HepG2 (cell line): Measurements from ENCODE around the gene CFAP119. TPM values are rescaled to one million over a fixed set of nuclear protein-coding genes. Genes with fewer than 3 reads are reported as not detected.

Experiments
- ATAC-seq: fragments of 200-7000 bp; cut with Tn5 transposase; 3 replicates; pipeline ENCODE4 v1.9.1; 2020; ENCODE audit warnings: mild to moderate bottlenecking, moderate library complexity
- BruUV-seq: library from RNA; stranded (reverse); fragments of 400-500 nt; replicated peaks from 2 replicates; lab custom pipeline; 2021; lab: Mats Ljungman, UMichigan
- CTCF ChIA-PET: fragments of 300-600 bp; formaldehyde crosslinking; extraction: SDS; loops from one replicate; lab custom pipeline; 2021; ENCODE audit warnings: low total read pairs, inconsistent platforms, low intra/inter-chr PET ratio; lab: Yijun Ruan, JAX
- POLR2A ChIA-PET: fragments of 350-600 bp; sonication (Branson Sonifier 250); formaldehyde crosslinking; loops from one replicate; lab custom pipeline; 2020; ENCODE audit warnings: antibody characterized with exemption, inconsistent platforms; lab: Yijun Ruan, JAX
- DNase-seq: peaks from one replicate; pipeline ENCODE4 v3.0.0-alpha.2; 2015; ENCODE audit warnings: low spot score
- FAIRE-seq: peaks from 3 replicates; lab custom pipeline; 2011; peaks lifted over from hg19 to GRCh38; lab: Jason Lieb, UNC
- H2AFZ ChIP-seq: one replicate; pipeline ENCODE4 v1.6.1; 2011; ENCODE audit warnings: low read length, inconsistent platforms
- H3K27ac ChIP-seq: fragments of 300-600 bp; 3 replicates; pipeline ENCODE4 v1.8.0; 2011; ENCODE audit warnings: mixed run types, mild to moderate bottlenecking, mixed read lengths, low read length, inconsistent platforms; ENCODE audit not compliant: insufficient read depth; ENCODE audit errors: extremely low read length
- H3K27me3 ChIP-seq, 2 experiments: fragments of 200-600 bp in 1 of 2; 2 replicates in 1 of 2; 3 replicates in 1 of 2; pipeline versions ENCODE4 v1.6.0 to v1.8.0; 2011; ENCODE audit warnings: low read length in 2 of 2, mild to moderate bottlenecking in 2 of 2, moderate library complexity in 2 of 2, inconsistent platforms in 1 of 2; ENCODE audit not compliant: insufficient read depth in 2 of 2, control insufficient read depth in 1 of 2
- H3K36me3 ChIP-seq, 2 experiments: fragments of 200-600 bp in 1 of 2; replicated peaks in 1 of 2; 2 replicates in 1 of 2; 3 replicates in 1 of 2; pipeline versions ENCODE4 v1.5.1 to v1.8.0; 2011; ENCODE audit warnings: low read length in 2 of 2, inconsistent platforms in 1 of 2; ENCODE audit not compliant: insufficient read depth in 2 of 2, control insufficient read depth in 1 of 2
- H3K4me1 ChIP-seq: 2 replicates; pipeline ENCODE4 v1.5.1; 2012; ENCODE audit warnings: low read length, inconsistent platforms; ENCODE audit not compliant: insufficient read depth
- H3K4me2 ChIP-seq: 2 replicates; pipeline ENCODE4 v1.6.0; 2011; ENCODE audit warnings: low read depth, low read length, inconsistent platforms
- H3K4me3 ChIP-seq, 3 experiments: fragments of 200-600 bp in 1 of 3; sonication (generic), shearing (Covaris generic) in 1 of 3; replicated peaks in 1 of 3; 2 replicates each; pipeline ENCODE4 v1.5.1; 2011 to 2016; ENCODE audit warnings: low read length in 3 of 3, inconsistent platforms in 2 of 3, low read depth in 2 of 3, mild to moderate bottlenecking in 2 of 3, control low read depth in 1 of 3, mixed read lengths in 1 of 3; ENCODE audit not compliant: insufficient read depth in 1 of 3
- H3K79me2 ChIP-seq: one replicate; pipeline ENCODE4 v1.6.1; 2011; ENCODE audit warnings: low read length, inconsistent platforms; ENCODE audit not compliant: insufficient read depth
- H3K9ac ChIP-seq: 2 replicates; pipeline ENCODE4 v1.6.0; 2011; ENCODE audit warnings: mild to moderate bottlenecking, low read depth, low read length, inconsistent platforms; ENCODE audit not compliant: insufficient read depth
- H3K9me3 ChIP-seq: 2 replicates; pipeline ENCODE4 v1.5.1; 2012; ENCODE audit warnings: mild to moderate bottlenecking, low read length
- H4K20me1 ChIP-seq: 2 replicates; pipeline ENCODE4 v1.6.0; 2011; ENCODE audit warnings: inconsistent platforms, mild to moderate bottlenecking, low read length, moderate library complexity; ENCODE audit not compliant: insufficient read depth
- AGO2 ChIP-seq: fragments of 200-400 bp; formaldehyde crosslinking; optimal IDR thresholded peaks from 2 replicates; pipeline ENCODE3; 2017; ENCODE audit warnings: mild to moderate bottlenecking, low read depth, low read length, moderate library complexity
- BRCA1 ChIP-seq: sonication (generic); formaldehyde crosslinking; IDR thresholded peaks from 2 replicates; pipeline ENCODE4 v1.4.0; 2020; ENCODE audit warnings: missing genetic modification reagents
- ETV5 ChIP-seq: IDR thresholded peaks from 2 replicates; pipeline ENCODE4 v1.6.1; 2018; ENCODE audit warnings: missing biosample characterization, missing genetic modification reagents, inconsistent platforms, borderline replicate concordance
- FOSL2 ChIP-seq: sonication (generic); formaldehyde crosslinking; IDR thresholded peaks from 2 replicates; pipeline ENCODE4 v1.4.0; 2020; ENCODE audit warnings: missing genetic modification reagents
- HHEX ChIP-seq: IDR thresholded peaks from 2 replicates; pipeline ENCODE4 v1.6.1; 2016; ENCODE audit warnings: control low read depth
- KAT7 ChIP-seq: IDR thresholded peaks from 2 replicates; pipeline ENCODE4 v1.6.1; 2018; ENCODE audit warnings: borderline replicate concordance, missing compliant biosample characterization
- MTA1 ChIP-seq: sonication (generic); formaldehyde crosslinking; IDR thresholded peaks from 2 replicates; pipeline ENCODE4 v1.4.0; 2020; ENCODE audit warnings: missing genetic modification reagents, mild to moderate bottlenecking, borderline replicate concordance
- NFYB ChIP-seq: sonication (generic); formaldehyde crosslinking; IDR thresholded peaks from 2 replicates; pipeline ENCODE4 v1.4.0; 2020; ENCODE audit warnings: missing genetic modification reagents
- NKX3-1 ChIP-seq: sonication (generic); formaldehyde crosslinking; IDR thresholded peaks from 2 replicates; pipeline ENCODE4 v1.5.0; 2020; ENCODE audit warnings: missing genetic modification reagents
- PAF1 ChIP-seq: IDR thresholded peaks from 2 replicates; pipeline ENCODE4 v1.6.1; 2016; ENCODE audit warnings: missing genetic modification reagents, missing compliant biosample characterization
- TEAD2 ChIP-seq: sonication (generic); formaldehyde crosslinking; IDR thresholded peaks from 2 replicates; pipeline ENCODE4 v1.9.0; 2021; ENCODE audit warnings: missing genetic modification reagents
- U2AF2 ChIP-seq: fragments of 200-400 bp; formaldehyde crosslinking; IDR thresholded peaks from 2 replicates; pipeline ENCODE4 v1.6.1; 2017; ENCODE audit warnings: low read depth, mild to moderate bottlenecking, low read length
- ZBTB34 ChIP-seq: sonication (generic); formaldehyde crosslinking; IDR thresholded peaks from 2 replicates; pipeline ENCODE4 v1.8.0; 2022; ENCODE audit warnings: mild to moderate bottlenecking, missing genetic modification reagents
- ZBTB7B ChIP-seq: sonication (generic); formaldehyde crosslinking; IDR thresholded peaks from 2 replicates; pipeline ENCODE4 v1.4.0; 2020; ENCODE audit warnings: missing genetic modification reagents
- ZC3H13 ChIP-seq: sonication (generic); formaldehyde crosslinking; IDR thresholded peaks from 2 replicates; pipeline ENCODE4 v1.8.1; 2023; ENCODE audit warnings: mild to moderate bottlenecking, missing genetic modification reagents, moderate library complexity
- ZFY ChIP-seq: sonication (generic); formaldehyde crosslinking; IDR thresholded peaks from 2 replicates; pipeline ENCODE4 v1.4.0; 2020; ENCODE audit warnings: missing genetic modification reagents
- ZNF30 ChIP-seq: sonication (generic); formaldehyde crosslinking; IDR thresholded peaks from 2 replicates; pipeline ENCODE4 v1.5.0; 2020; ENCODE audit warnings: mild to moderate bottlenecking, missing genetic modification reagents
- ZNF543 ChIP-seq: sonication (generic); formaldehyde crosslinking; IDR thresholded peaks from 2 replicates; pipeline ENCODE4 v1.4.0; 2020; ENCODE audit warnings: mild to moderate bottlenecking, missing genetic modification reagents
- ZNF672 ChIP-seq: sonication (generic); formaldehyde crosslinking; IDR thresholded peaks from 2 replicates; pipeline ENCODE4 v1.8.1; 2022; ENCODE audit warnings: missing genetic modification reagents
- ZNF773 ChIP-seq: sonication (generic); formaldehyde crosslinking; IDR thresholded peaks from 2 replicates; pipeline ENCODE4 v1.4.0; 2020; ENCODE audit warnings: missing genetic modification reagents, borderline replicate concordance
- ZSCAN29 ChIP-seq: sonication (generic); formaldehyde crosslinking; conservative IDR thresholded peaks from 2 replicates; pipeline ENCODE4 v1.4.0; 2020; ENCODE audit warnings: mild to moderate bottlenecking, missing genetic modification reagents
- ZSCAN31 ChIP-seq: sonication (generic); formaldehyde crosslinking; IDR thresholded peaks from 2 replicates; pipeline ENCODE4 v1.5.0; 2020; ENCODE audit warnings: low read depth, mild to moderate bottlenecking, missing genetic modification reagents
- WGBS: methylation state at CpG from one replicate; pipeline ENCODE4 v1.1.6; 2017; ENCODE audit warnings: low lambda C conversion rate; 5-methylcytosine and 5-hydroxymethylcytosine counted together
- in situ Hi-C: cut with HindIII; loops from 2 replicates; pipeline ENCODE4 v1.10.0; 2017; ENCODE audit warnings: low pct_unique_long_range_greater_than_20kb; ENCODE audit not compliant: extremely low pct_ligation_motif_present
- intact Hi-C: fragments of 100-400 bp; cut with micrococcal nuclease; formaldehyde crosslinking; loops from one replicate; pipeline ENCODE4 v1.10.0; 2022; ENCODE audit not compliant: unreplicated experiment
- polyA plus RNA-seq, 8 experiments: library from polyadenylated mRNA; depleted of rRNA in 3 of 8; stranded (reverse) in 7 of 8; unstranded in 1 of 8; fragments of >200 nt; fragmentation: Illumina TruSeq in 4 of 8; extraction: Trizol in 4 of 8; gene quantifications; 2 replicates each; pipeline versions ENCODE4 v1.2.1 to v1.2.3, GENCODE V29; 2011 to 2016; ENCODE audit warnings: low read depth in 4 of 8, missing spikeins in 1 of 8, mixed read lengths in 1 of 8; ENCODE audit not compliant: insufficient read depth in 1 of 8
- total RNA-seq, 5 experiments: library from RNA; depleted of rRNA; stranded (reverse); fragments of >200 nt; fragmentation: Illumina TruSeq; extraction: Trizol; gene quantifications; 2 replicates each; pipeline ENCODE4 v1.2.3, GENCODE V29; 2016; ENCODE audit warnings: low read depth in 1 of 5
- TF ChIP-seq, protein P1 (sequence below): sonication (generic); formaldehyde crosslinking; IDR thresholded peaks from 2 replicates; pipeline ENCODE4 v1.4.0; 2020; ENCODE audit warnings: missing genetic modification reagents, borderline replicate concordance
- TF ChIP-seq, protein P2 (sequence below): sonication (generic); formaldehyde crosslinking; IDR thresholded peaks from 2 replicates; pipeline ENCODE4 v1.8.1; 2022; ENCODE audit warnings: mild to moderate bottlenecking, missing genetic modification reagents

CFAP119 gene
- total and polyA plus RNA-seq, 2 of the 13 experiments (the other 11 are each of a cell fraction or from before 2014, with no cell fraction given) = 6.4 TPM

GRCh38 chr16:30780549-30780948, 18.7 kb upstream of the CFAP119 start:
- in situ Hi-C loops (no loop called here), intact Hi-C loops (no loop called here)
- H3K27me3 ChIP-seq = no peaks in the 10 kb centered on the region; a peak in 1 of 5 replicates
- BruUV-seq = no TSS peak
- no peaks in the 10 kb centered on the region for H3K9me3 ChIP-seq
- H3K4me2 ChIP-seq = no peak overlapping the region
- DNase-seq (no peak), FAIRE-seq (no peak), ATAC-seq (no peak)
- H3K27ac ChIP-seq = peak overlapping the region; percentile 11
- H3K4me3 ChIP-seq = no peak overlapping the region
- ChIA-PET CTCF (no interaction called here), POLR2A (interaction anchor here (0.8 to 4.2 kb wide), 4 partner anchors 26 to 94 kb away, joined by 3 to 30 read pairs (median 4); partner anchors contain the start of gene PHKG2)
- peaks cover 18% of the 10 kb centered on the region for H3K79me2 ChIP-seq
- 85% methylated on average over 2 of the region's 4 CpGs for WGBS
- H3K36me3 ChIP-seq = peaks cover 19 to 29% of the 10 kb centered on the region in 2 experiments
- no peak overlapping the region for H2AFZ ChIP-seq
- no peaks in the 10 kb centered on the region; the same call in 1 of the 2 replicates for H4K20me1 ChIP-seq
- no peak overlapping the region for H3K9ac ChIP-seq
- peaks cover 36% of the 10 kb centered on the region for H3K4me1 ChIP-seq
- TF ChIP-seq BRCA1 (CRISPR knock-in tag) = no peak
- no peak for TF ChIP-seq ZNF30 (CRISPR knock-in tag)
- TF ChIP-seq ZSCAN29 (CRISPR knock-in tag) = no peak
- peak; percentile 11 for TF ChIP-seq ZC3H13 (CRISPR knock-in tag)
- TF ChIP-seq, protein P1, sequence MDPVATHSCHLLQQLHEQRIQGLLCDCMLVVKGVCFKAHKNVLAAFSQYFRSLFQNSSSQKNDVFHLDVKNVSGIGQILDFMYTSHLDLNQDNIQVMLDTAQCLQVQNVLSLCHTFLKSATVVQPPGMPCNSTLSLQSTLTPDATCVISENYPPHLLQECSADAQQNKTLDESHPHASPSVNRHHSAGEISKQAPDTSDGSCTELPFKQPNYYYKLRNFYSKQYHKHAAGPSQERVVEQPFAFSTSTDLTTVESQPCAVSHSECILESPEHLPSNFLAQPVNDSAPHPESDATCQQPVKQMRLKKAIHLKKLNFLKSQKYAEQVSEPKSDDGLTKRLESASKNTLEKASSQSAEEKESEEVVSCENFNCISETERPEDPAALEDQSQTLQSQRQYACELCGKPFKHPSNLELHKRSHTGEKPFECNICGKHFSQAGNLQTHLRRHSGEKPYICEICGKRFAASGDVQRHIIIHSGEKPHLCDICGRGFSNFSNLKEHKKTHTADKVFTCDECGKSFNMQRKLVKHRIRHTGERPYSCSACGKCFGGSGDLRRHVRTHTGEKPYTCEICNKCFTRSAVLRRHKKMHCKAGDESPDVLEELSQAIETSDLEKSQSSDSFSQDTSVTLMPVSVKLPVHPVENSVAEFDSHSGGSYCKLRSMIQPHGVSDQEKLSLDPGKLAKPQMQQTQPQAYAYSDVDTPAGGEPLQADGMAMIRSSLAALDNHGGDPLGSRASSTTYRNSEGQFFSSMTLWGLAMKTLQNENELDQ (CRISPR knock-in tag) = no peak
- TF ChIP-seq NFYB (CRISPR knock-in tag) = no peak
- TF ChIP-seq ZBTB34 = no peak
- no peak for TF ChIP-seq ZNF672
- TF ChIP-seq NKX3-1 = no peak
- 0 out of 2 replicates have a peak, but pooled peaks have one; percentile 12 for TF ChIP-seq ZFY (CRISPR knock-in tag)
- TF ChIP-seq ETV5 (CRISPR knock-in tag) = no peak
- TF ChIP-seq PAF1 (CRISPR knock-in tag) = peak; percentile 63
- TF ChIP-seq, protein P2, sequence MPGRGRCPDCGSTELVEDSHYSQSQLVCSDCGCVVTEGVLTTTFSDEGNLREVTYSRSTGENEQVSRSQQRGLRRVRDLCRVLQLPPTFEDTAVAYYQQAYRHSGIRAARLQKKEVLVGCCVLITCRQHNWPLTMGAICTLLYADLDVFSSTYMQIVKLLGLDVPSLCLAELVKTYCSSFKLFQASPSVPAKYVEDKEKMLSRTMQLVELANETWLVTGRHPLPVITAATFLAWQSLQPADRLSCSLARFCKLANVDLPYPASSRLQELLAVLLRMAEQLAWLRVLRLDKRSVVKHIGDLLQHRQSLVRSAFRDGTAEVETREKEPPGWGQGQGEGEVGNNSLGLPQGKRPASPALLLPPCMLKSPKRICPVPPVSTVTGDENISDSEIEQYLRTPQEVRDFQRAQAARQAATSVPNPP (CRISPR knock-in tag) = no peak
- peak; percentile 48 for TF ChIP-seq AGO2
- TF ChIP-seq FOSL2 (CRISPR knock-in tag) = no peak
- no peak for TF ChIP-seq U2AF2
- TF ChIP-seq ZNF773 (CRISPR knock-in tag) = no peak
- no peak for TF ChIP-seq TEAD2 (CRISPR knock-in tag)
- 0 out of 2 replicates have a peak, but pooled peaks have one; percentile 25 for TF ChIP-seq KAT7 (CRISPR knock-in tag)
- TF ChIP-seq ZBTB7B = 0 out of 2 replicates have a peak, but pooled peaks have one; percentile 22
- no peak for TF ChIP-seq ZNF543 (CRISPR knock-in tag)
- TF ChIP-seq HHEX (CRISPR knock-in tag) = no peak
- no peak for TF ChIP-seq MTA1 (CRISPR knock-in tag)
- TF ChIP-seq ZSCAN31 (CRISPR knock-in tag) = 0 out of 2 replicates have a peak, but pooled peaks have one; percentile 24
